HG02610 (cell line): ENCODE results near the gene GFI1.

Source experiments
- ATAC-seq: cut with Tn5 transposase; IDR thresholded peaks from one replicate; pipeline ENCODE4 v1.9.1; 2021; ENCODE audit warnings: mild to moderate bottlenecking, moderate library complexity; ENCODE audit not compliant: unreplicated experiment

GFI1 gene

DNA sequence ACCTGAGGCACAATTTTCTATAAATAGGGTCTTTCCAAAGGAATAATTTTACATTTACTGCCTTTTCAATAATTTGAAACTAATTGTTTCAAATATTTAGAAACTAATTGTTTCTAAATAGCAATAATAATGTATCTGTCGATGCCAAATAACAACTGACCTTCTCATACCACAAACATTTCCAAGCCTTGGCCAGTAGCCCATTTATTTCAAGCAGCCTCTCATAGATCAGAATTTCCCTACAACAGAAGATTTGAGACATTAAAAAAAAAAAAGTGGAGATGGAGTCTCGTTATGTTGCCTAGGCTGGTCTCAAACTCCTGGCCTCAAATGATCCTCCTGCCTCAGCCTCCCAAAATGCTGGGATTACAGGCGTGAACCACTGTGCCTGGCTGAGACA lies 2.1 kb upstream of the GFI1 start:
- ATAC-seq: no peak

DNA sequence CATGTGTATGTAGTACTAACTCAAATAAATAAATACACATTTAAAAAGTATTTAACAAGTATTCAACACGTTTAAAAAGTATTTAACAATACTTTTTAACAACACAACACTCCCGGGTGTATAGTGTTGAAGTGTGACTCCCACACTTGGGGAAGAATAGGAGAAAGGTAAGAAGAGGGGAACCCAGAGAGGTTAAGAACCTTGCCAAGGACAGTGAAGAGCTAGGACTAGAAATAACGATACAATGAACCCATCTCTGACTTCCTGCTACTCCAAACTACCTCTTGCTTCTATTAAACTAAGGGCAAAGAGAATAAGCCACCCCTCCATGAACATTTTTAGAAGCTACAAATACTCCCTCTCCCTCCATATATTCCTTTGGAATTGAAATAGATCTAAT lies 1.7 kb upstream of the GFI1 start:
- ATAC-seq: no peak

DNA sequence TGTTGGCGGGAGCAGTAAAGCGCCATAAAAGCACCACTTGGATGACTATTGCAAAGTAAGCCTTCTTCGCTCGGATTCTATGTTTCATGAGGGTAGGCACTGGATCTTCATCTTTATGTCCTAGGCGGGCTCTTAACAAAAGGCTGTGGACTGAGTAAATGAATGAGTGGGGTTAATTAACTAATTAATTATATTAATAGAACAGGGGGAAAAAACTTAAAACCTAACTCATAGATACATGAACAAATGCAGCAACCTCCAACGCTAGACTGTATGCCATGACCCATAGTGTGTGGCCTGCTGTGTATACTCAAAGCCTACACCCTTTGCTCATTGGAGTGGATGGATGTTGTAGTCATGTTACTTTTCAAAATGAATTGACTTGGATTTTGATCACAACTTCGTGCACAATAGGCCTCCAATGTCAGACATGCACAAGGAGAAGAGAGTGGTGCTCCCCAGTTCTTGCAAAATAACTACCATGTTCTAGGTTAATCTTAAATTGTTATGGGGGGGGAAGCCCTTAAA lies 417 bp upstream of the GFI1 start:
- ATAC-seq: no peak

DNA sequence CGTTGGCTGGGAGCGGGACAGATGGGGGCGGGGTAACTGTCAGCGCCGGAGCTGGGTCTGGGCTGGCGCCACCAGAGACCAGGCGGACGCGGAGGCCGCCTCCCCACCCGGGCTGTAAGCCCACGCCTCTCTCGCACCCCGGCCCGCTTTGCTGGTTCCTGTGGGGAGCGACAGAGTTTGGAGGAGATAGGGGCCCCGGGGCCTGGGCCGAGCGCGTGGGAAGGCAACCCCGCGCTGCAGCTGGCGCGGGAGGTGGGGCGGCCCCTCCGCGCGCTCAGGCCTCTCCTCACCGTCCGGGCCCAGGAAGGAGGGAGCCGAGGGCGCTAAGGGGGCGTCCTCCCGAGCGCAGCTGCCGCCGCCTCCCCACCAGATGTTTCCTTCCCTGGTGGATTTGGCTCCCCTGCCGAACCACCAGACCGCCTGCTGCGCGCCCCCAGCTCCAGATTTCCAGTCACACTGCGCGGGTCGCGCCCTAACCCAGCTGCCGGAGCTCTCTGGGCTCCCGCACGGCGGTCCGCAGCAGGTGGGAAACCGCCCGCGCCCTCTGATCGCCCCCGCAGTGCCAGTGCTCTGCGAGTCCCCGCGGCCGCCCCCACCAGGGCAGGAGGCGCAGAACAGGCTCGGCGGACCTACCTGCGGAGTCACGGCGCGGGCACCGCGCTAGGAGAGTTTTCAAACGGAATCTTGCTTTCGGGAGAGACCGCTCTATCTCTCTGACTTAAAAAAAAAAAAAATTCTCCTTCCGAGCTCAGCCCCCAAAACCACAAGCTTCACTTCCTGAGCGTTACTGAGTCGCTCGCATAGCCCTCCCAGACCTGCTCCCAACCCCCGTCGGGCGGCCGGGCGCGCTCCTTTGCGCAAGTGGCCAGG lies 1.1 kb downstream of the GFI1 start:
- peak; percentile 49 for ATAC-seq

DNA sequence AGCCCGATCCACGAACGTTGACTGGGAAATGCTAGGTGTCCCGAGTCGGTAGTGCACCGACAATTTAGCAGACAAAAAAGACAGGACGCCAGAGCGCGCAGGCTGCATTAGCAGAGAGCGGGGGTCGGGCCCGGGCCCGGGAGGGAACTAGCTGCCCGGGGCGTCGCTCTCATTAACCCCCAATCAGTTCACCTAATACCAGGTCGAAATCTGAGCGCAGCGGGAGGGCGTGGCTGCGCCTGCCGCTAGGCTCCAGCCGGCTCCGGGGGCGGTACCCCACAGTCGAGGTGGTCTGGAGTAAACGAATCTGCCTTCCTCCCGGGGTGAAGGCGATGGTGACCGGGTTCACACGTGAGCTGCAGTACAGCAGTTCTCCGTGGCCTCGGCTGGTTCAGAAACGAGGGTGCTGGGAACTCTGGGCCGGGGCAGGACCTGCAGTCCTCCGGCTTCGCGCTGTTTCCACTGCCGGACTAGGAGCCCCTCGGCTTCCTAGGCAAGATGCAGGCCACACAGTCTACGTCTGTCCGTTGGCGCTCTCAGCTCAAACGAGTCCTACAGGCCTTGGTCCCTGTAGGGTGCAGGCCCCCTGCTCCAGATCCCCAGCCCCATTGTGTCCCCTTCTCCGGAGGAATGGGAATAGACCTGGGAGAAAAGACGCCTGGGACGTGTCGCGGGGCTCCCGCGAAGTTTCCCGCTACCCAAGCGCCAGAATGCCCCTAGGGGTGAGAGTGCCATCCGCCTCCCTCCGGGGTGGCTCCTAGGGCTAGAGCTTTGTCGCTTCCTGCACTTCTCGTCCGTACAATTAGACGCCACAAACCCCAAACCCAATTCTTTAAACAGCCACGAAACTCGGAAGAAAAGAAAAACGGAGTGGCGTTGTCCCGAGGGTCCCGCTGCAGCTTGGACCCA lies 2.0 kb downstream of the GFI1 start:
- ATAC-seq: peak; percentile 19

DNA sequence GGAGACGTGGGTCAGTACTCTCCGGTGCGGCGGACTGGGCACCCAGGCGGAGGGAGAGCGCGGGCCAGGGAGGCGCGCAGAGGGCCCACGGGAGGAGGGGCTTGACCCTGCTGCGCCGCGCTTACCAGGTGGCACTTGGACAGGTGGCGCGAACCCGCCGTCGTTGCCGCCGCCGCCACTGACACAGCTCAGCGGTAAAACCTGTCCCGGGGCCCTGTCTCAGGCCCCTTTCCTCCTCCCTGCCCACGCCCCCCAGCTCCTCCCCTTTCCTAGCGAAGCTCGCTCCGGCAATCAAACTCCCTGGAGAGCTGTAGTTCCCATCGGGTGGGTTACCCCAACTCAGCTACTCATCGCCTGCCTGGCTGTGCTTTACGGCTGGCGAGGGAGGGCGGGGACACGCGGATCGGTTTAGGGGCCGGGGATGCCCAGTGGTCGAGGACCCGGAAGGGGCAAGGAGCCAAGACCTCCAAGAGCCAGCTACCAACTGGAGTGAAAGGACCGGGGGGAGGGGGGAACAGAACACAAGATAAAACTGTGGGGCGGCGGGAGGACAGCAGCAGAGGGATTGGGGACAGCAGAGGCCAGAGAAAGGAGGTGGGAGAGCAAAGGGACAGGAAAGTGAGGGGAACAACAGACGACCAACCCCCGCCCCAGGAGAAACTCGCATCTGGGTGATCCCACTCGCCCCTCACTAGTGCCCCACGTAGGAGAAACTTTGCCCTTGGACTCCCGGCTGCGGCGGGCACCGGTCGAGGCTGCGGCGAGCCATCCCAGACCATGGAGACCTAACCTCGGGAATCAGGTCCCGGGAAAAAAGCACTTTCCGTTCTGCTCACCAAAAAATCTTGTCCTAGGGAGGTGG lies 2.9 kb downstream of the GFI1 start:
- no peak for ATAC-seq

DNA sequence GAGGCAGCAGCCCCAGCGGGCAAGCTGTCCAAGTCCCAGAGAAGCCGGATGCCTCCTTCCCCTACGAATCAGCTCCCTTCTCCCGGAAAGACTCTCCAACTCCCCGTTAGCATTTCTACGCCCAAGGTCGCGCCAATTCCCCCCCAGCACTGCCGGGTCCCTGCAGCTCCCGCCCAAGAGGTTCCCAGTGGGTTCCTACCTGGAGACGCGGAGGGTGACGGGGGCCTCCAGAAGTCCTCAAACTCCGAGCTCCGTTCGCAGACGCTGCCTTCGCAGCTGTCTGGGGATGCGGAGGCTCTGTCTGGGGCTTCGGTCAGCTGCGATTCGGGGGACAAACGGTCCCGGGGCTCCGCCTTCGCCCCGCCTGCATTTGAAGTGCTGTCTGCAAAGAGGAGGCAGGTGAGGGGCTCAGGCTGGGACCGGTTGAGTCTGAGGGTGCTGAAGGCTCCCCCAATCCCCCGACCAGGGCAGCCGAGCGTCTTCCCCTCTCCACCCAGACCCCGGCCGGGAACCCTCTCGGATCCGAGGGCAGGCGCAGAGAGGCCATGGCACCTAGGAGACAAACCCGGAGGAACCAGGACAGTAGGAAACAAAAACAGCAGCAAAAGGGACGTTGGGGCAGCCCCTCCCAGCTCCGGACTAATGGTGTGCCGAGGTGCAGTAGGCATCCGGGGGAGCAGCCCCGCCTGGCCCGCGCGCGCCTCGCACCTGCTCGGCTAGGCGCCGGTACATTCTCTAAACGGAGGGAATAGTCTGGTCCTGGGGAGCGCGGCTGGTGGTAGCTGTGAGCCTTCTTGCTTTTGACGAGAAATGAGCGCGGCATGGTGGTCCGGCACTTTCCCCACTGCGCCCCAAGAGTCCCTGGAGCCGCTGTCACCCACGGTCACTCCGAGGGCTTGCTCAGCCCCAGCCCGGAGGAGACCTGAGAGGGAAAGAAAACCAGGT lies 3.8 kb downstream of the GFI1 start:
- ATAC-seq: no peak

DNA sequence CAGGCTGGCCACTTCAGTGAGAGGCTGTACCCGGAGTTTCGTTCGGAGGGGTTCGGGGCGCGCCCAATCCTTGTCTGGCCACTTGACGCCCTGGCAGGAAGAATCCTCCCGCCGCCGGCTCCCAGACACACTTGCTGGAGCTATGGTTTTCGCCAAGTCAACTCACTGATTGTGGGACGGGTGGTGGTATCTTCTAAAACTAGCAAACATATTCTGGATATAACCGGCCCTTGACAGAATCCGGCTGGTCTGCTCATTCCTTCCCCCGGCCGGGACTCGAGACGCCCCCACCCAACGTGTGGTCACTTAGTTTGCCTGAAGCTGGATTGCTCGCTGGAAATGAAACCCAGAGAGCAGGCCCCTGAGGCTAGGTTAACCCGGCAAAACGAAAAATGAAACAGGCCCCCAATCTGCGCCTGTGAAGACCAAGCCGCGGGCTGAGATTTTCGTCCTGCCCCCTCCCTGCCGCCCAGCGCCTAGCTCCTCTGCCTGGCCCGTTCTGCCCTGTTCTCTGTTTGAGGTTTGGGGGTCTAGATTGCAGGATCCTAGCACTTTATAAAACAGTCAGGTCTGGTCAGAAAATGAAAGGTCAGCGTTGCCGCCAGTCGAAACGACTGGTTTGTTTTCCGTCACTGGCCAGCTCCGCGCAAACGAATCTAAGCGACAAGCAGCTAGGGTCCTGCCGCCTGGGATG lies 4.6 kb downstream of the GFI1 start:
- no peak for ATAC-seq

DNA sequence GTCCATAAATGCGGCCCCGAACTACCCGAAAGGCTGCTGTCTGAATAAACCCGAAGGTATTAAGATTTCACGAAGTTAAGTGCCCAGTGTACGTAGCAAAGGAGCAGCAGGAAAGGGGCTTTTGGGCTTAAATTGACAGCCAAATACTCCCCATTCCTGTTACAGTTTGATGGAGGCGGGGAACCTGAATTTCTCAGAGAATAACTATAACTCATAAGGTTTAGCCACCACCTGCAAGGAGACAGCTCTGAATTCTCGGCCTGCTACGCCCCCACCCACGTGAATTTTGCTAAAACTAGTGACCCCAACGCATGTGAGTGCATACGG lies 5.2 kb downstream of the GFI1 start:
- ATAC-seq: no peak

DNA sequence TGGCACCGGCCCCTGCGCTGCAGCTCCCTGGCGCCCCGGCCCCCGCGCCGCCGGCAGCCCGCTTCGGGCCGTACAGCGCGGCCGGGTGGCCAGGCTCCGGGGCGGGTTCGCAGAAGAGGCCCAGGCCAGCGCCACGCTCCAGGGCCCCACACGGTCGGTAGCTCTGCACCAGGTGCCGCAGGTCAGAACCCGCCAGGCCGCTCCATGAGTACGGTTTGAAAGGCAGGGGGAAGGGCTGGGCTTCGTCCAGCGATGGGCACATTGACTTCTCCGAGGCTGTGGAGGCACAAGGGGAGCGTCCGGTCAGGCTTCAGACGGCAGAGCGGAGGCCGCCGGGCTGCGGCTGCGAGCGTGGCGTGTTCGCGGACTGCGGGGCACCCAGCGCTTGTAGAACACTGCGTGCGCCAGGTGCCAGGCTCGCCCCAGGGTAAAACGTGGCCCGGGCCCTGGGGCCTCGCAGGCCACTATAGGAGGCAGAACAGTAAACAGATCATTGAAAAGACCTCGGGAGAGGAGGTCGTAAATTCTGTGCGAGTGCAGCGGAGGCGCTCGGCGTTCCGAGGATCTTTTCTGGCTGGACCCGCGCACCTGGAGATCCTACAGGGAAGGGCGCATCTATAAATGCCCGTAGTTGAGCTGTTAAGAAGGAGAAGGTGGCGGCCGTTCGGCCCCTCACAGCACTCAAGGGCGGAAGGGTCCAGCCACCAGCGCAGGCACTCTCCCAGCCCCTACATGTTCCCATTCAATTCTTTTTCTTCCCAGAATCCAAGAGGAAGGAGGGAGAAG lies 5.7 kb downstream of the GFI1 start:
- no peak for ATAC-seq

DNA sequence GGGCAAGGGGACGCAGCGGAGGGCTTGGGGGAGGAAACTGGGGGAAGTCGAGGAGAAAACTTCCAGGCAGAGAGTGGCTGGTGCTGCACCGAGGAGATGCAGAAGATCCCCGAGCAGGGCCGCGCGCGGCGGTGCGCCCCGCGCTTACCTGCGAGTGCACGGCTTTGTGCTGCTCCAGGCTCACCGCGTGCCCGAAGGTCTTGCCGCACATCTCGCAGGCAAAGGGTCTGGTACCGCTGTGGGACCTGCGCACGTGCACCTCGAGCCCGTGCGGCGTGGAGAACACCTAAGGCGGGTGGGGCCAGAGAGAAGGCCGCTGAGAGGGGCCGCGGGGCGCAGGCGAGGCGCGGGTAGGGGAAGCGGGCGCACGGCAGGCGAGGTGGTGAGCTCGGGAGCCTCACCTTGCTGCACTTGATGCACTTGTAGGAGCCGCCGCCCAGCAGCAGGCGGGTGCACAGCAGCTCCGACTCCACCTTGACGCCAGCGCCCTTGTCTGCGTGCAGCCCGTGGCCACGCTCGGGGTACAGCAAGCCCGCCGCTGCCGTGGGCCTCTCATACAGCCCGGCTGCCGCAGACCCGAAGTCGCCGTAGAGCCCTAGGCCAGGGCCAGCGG lies 6.4 kb downstream of the GFI1 start:
- ATAC-seq: no peak

DNA sequence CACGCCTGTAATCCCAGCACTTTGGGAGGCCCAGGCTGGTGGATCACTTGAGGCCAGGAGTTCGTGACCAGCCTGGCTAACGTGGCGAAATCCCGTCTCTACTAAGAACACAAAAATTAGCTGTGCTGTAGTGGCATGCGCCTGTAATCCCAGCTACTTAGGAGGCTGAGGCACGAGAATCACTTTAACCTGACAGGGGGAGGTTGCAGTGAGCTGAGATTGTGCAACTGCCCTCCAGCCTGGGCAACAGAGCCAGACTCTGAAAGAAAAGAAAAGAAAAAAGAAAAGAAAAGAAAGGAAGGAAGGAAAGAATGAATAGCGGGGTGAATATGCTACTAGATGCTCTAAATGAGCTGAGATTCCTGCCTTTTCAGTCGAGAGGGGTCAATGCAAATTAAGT lies 7.1 kb downstream of the GFI1 start:
- no peak for ATAC-seq

DNA sequence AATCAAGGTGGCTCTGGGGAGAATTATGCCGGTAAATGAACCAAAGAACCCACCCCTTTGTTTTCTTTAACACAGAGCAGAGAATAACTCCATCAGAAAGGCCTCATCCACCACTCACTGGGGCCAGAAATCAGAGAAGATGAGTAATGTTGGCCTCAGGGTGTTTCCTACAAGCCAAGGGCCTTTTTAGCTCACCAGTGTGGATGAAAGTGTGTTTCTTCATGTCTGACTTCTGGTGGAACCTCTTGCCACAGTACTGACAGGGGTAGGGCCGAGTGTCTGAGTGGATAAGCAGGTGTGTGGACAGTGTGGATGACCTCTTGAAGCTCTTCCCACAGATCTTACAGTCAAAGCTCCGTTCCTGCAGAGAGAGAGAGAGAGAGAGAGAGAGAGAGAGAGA lies 8.3 kb downstream of the GFI1 start:
- no peak for ATAC-seq

DNA sequence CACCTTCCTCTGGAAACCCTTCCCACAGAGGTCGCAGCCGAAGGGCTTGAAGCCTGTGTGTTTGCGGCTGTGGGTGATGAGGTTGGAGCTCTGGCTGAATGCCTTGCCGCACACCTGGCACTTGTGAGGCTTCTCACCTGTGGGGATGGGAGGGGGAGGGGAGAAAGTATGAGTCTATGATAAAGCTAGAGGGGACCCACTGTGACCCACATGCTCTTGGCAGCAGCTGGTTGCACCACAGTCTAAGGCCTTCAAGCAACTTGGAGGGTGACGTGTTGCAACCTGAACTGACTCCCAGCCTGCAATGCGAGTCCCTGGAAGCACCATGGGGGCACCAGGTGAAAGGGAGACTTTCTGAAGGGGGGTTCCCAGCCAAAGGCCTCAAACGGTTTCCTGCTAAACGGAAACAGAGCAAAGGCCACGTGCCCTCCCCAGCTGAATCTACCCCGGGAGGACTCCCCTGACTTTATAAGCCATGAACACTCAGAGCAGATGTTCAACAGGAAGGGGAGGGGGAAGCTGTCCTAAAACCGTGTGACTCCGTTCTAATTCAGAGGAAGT lies 10.6 kb downstream of the GFI1 start:
- peak; percentile 50 for ATAC-seq

DNA sequence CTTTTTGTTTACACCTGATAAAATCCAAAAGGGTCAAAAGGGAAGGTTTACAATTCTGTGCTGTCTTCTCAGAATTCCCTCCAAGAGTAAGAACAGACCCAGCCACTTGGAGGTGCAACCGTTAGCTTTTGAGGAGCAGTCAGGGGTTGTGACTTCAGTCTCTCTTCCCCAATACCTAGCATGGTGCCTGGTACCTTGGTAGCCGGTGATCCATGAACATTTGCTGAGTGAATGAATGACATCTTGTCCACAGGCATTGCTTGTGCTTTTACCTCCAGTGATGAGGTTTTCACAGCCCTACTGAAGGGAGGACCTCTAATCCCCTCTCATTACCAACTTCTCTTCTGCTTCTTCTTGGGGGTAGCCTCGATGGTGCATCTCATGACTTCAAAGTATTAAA lies 11.7 kb downstream of the GFI1 start:
- ATAC-seq: no peak

DNA sequence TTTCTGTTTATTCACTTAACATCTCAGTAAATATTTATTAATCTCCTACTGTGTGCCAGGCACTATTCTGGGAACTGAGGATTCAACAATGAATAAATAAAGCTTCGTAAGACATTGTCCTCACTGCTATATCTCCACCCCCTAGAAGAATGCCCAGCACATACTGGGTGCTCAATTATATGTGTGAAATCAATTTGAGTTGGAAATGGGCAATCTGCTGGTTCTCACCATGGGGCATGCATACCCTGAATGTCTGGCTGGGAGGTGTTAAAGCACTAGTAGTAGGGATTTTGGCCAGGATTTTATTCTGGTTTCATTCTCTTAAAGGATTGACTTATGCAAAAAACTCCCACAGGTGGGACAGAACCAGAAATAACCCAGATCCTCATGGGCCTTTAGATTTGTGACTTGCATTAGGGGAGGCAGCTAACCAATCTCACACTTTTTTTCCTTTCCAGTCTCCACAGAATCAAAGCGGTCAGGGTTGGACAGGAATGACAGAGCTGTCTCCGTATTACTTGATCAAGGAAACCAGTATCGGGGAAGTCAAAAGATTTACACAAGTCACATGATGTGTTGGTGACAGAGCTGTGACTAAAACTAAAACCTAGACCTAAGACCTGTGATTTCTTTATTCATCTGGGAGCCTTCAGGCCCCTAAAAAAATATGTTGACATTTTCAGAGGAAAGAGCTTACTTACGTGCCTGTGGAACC lies 12.8 kb downstream of the GFI1 start:
- ATAC-seq: peak; percentile 68

DNA sequence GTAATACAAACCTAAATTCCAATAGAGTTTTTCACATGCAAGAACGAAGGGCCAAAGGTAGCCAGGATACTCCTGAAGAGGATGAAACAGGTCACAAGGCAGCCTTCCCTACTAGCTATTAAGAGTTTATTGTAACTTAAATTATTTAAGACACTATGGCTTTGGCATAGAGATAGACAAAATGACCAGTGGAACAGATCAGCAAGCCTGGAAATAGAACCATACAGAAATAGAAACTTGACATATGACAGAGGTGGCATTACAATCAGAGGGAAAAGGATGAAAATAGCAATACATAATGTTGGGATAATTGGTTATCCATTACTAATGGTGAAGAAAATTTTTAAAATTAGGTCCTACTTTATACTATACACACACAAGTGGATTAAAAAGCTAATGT lies 16.5 kb downstream of the GFI1 start:
- no peak for ATAC-seq
